ENCODE measurements around the gene RASGRP4. TPM values are rescaled to one million over a fixed set of nuclear protein-coding genes. Genes with fewer than 3 reads are reported as not detected.
"Not testable (repeated sequence)": the region's sequence is repeated elsewhere in the genome, so short reads cannot be mapped to it uniquely, and the experiment has no call there.

The RASGRP4 gene
- total RNA-seq, 1 experiment from 2014 or later = not detected

DNA sequence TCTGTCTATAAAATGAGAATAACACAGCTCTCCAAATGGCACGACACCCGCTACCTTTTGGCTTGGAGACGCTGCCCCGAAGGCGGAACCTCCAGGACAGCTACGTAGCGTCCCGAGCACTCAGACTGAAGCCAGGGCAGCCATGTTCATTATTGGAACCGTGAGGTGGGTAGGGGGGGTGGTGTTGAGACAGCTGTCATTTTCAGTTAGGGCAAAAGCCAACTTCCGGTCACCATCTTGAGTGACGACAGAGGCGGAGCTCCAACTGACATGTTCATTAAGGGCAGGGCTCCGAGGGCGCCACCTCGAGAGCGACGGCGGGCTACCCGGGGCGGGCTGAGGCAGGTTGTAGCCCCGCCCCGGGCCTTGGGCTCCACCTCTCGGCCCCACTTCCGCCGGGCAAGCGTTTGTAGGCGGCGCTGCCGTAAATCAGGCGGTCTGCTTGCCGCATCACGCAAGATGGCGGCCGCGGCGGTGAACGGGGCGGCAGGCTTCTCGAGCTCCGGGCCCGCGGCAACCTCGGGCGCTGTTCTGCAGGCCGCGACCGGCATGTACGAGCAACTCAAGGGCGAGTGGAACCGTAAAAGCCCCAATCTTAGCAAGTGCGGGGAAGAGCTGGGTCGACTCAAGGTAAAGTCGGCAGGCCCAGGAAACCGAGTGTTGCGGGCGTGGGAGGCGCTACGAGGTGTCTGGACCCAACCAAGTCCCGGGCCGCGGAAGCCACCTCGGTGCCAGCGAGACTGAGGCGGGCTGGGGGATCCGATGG, 51.5 kb downstream of the RASGRP4 start, which contains the start of gene PSMD8:
Gene PSMD8, plus strand, starts transcription at position 240 of the 766 bp plus-strand sequence. Its CDS starts 31 bp downstream, at position 271.
- peak; percentile 100 for DNase-seq (ENCODE audit: low spot score)

DNA sequence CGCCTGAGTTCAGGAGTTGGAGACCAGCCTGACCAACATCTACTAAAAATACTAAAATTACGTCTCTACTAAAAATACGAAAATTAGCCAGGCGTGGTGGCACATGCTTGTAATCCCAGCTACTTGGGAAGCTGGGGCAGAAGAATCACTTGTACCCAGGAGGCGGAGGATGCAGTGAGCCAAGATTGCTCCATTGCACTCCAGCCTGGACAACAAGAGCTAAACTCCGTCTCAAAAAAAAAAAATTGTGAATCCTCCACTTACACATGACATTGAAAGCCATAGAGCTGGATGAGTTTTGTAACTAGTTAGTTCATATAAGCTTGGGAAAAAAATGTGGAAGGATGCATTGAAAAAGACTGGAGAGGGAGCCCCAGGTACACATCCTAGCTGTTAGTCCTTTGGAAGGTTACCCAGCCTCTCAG, 52.1 kb downstream of the RASGRP4 start:
- DNase-seq (ENCODE audit: low spot score) = no peak

DNA sequence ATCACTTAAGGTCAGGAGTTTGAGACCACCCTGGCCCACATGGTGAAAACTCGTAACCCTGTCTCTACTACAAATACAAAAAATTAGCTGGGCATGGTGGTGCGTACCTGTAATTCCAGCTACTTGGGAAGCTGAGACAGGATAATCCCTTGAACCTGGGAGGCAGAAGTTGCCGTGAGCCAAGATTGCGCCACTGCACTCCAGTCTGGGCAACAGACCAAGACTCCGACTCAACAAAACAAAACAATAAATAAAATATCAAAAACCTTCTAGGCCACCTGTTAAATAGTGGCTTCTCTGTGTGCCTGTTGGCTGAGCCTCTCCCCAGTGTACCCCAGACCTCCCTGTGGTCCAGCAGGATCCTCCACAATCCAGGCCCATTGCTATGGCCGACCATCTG, 54.9 kb downstream of the RASGRP4 start:
- no peak for DNase-seq (ENCODE audit: low spot score)

DNA sequence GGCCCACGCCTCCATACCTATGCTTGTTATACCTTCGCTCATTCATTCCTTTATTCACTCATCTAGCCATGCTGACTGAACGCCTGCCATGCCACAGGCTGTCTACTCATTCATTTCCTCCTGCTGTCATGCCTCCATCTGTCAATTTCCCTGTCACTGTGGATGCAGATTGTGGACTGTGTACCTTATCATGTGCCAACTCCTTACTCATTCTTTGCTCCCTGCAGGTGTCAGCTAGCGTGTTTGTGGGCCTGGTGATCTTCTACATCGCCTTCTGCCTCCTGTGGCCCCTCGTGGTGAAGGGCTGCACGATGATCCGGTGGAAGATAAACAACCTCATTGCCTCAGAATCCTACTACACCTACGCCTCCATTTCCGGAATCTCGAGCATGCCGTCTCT, 55.7 kb downstream of the RASGRP4 start:
- DNase-seq (ENCODE audit: low spot score) = no peak

DNA sequence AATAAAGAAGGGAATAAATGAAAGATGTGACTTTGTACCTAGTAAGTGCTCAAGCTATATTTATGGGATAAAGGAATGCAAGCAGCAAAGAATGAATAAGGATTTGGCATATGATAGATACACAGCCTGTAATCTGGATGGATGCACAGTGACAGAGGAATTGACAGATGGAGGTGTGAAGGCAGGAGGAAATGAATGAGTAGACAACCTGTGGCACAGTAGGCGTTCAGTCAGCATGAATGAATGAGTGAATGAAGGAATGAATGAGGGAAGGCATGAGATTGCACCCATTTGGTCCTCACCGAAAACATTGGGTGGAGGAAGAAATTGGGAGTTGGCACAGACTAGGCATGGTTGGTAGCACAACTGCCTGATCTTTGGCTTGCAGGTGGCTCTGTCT, 56.4 kb downstream of the RASGRP4 start:
- DNase-seq (ENCODE audit: low spot score) = no peak

DNA sequence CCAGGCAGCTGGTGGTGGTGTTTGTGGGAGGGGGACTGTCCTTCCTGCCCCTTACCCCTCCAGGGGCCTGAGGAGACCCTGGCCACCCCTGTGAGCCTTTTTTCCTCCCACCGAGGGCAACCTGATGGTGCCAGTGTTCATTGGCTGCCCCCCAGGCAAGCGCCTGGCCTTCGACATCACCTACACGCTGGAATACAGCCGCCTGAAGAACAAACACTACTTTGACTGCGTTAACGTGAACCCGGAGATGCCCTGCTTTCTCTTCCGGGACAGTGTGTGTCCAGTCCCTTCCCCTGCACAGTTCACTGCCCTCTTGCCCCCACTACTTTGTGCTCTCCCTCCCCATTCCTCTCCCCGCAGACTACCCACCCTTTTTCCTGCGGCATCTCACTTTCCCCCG, 59.0 kb downstream of the RASGRP4 start:
- DNase-seq (ENCODE audit: low spot score) = no peak

DNA sequence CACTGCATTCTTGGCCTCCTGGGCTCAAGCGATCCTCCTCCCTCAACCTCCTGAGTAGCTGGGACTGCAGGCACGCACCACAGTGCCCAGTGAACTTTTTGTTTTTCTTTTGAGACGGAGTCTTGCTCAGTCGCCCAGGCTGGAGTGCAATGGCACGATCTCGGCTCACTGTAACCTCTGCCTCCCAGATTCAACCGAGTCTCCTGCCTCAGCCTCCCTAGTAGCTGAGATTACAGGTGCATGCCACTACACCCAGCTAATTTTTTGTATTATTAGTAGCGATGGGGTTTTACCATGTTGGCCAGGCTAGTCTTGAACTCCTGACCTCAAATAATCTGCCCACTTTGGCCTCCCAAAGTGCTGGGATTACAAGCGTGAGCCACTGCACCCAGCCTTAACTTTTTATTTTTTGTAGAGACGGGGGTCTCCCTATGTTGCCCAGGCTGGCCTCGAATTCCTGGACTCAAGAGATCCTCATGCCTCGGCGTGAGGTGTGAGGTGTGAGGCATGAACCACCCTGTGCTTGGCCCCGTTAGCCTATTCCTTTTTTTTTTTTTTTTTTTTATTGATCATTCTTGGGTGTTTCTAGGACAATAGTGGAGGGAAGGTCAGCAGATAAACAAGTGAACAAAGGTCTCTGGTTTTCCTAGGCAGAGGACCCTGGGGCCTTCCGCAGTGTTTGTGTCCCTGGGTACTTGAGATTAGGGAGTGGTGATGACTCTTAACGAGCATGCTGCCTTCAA, 62.9 kb downstream of the RASGRP4 start:
- DNase-seq (ENCODE audit: low spot score) = not testable (repeated sequence)

DNA sequence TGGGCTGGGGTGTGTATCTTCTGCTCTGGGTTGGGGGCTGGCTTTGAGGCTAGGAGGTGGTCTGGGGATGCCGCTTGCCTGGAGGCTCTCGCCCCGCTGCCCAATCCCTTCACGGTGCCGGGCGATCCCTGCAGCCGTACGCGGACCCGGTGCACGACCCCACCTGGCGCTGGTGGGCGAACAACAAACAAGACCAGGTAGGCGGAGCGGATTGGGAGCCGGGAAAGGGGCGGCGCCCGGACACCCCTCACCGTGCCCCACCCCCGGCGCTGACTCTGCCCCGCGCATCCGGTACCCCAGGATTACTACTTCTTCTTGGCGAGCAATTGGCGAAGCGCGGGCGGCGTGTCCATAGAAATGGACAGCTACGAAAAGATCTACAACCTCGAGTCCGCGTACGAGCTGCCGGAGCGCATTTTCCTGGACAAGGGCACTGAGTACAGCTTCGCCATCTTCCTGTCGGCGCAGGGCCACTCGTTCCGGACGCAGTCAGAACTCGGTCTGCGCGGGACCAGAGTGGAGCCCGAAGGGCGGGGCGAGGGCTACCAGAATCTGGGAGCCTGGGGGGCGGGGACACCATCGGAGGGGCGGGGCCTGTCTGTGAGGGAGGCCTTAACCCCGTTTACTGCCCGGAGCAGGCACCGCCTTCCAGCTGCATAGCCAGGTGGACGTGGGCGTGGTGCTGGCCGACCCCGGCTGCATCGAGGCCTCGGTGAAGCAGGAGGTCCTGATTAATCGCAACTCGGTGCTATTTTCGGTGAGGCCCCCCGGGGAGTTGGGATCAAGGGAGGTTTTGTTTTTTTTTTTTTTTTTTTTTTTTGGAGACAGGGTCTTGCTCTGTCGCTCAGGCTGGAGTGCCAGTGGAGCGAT, 63.7 kb downstream of the RASGRP4 start:
- DNase-seq (ENCODE audit: low spot score) = peak; percentile 92

DNA sequence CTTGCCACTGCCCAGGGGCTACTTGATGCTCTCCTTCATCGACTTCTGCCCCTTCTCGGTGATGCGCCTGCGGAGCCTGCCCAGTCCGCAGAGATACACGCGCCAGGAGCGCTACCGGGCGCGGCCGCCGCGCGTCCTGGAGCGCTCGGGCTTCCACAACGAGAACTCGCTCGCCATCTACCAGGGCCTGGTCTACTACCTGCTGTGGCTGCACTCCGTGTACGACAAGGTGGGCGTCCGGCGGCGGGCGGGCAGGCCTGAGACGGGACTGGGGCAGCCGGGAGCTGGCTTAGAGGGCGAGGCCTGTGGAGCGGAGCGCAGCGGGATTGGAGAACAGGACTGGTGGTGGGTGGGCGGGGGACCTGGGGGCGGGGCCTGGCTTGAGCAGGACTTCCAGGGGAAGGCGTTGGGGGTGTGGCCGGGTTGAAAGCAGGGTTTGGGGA, 64.4 kb downstream of the RASGRP4 start:
- peak; percentile 77 for DNase-seq (ENCODE audit: low spot score)

DNA sequence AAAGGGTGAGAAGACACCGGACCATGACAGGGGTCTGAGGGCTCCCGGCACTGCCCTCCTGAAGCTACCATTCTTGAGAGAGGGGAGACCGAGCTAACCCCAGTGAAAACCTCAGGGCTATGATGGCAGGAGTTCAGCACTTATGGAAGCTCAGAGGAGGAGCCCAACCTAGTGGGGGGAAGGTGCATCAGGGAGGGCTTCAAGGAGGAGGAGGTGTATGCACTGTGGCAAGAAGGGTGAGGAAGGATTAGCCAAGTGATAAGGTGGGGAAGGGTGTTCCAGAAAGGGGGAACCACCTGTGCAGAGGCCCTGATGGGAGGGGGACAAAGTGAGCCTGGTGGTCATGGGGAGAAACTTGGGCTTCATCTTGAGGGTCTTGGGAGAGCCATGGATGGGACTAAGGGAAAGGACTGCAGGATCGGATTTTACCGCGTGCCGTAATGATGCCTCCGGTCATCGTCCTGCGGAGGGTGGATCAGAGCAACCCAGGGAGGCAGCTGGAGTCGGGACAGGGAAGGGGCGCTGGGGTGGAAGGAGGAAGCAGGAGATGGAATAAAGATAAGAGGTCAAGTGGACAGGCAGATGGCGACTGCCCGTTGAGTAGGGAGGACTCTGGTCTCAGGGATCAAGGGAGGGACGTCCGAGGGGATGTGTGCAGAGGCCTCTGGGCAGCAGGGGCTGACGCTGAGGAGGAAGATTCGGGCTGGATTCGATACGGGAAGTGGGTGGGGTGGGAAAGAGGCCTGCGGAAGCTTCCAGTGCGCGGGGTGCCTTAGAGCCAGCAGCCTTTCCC, 65.0 kb downstream of the RASGRP4 start:
- no peak for DNase-seq (ENCODE audit: low spot score)

DNA sequence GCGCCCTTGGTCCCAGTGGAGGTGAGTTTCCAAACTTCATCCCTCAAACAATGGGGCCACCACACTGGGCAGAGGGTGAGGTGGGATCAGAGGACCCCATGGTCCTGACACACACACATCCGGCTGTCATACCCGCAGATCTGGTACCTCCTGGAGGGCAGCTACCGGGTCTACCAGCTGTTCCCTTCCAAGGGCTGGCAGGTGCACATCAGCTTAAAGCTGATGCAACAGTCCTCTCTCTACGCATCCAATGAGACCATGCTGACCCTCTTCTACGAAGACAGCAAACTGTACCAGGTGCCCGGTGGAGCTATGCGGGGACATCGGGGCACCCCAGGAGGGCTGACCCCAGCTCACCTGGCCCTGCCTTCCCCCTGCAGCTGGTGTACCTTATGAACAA, 65.7 kb downstream of the RASGRP4 start:
- no peak for DNase-seq (ENCODE audit: low spot score)

DNA sequence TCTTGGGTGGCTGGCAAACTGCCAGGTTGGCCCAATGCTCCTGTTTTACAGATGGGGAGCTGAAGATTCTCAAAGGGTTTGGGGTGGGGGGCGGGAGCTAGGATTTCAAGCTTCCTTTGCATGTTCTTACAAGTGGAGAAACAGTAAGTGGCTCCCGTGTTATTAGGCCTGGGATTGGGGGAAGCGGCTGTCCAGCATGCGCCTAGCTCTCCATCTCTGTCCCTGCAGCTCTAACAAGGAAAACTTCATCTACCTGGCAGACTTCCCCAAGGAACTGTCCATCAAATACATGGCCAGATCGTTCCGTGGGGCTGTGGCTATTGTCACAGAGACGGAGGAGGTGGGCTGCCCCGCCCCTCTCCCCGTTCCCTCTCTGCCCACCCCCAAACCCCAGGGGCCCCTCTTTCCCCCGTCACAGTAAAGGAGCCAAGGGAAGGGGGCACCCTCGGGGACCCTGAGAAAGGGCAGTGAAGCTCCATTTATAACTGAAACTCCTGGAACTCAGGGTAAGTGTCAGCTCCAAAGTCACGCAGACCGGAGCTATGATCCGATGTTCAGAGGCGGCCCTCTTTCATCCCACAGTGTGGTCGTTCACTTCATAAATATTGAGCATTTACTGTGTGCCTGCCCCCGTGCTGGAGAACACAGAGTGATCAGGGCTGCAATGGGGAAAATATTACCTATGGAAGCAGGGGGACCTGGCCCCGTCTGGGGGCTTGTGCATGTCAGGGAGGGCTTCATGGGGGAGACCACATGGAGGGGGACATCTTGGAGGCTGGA, 66.6 kb downstream of the RASGRP4 start:
- DNase-seq (ENCODE audit: low spot score) = no peak

Other genes with a start within 250 kb of the RASGRP4 start
- gene DPF1, start 202.0 kb downstream of the RASGRP4 start, total RNA-seq (2014; rRNA removed; shearing (Covaris generic)) = 0.89 and 1.3 TPM in 2 replicates
- not detected in 2 replicates for gene PPP1R14A, start 169.8 kb downstream of the RASGRP4 start, total RNA-seq (2014; rRNA removed; shearing (Covaris generic))
- gene SPINT2, start 161.6 kb downstream of the RASGRP4 start, total RNA-seq (2014; rRNA removed; shearing (Covaris generic)) = 2,475 and 2,514 TPM in 2 replicates
- gene C19orf33, start 122.0 kb downstream of the RASGRP4 start, total RNA-seq (2014; rRNA removed; shearing (Covaris generic)) = 1,318 and 1,477 TPM in 2 replicates
- gene YIF1B, start 110.3 kb downstream of the RASGRP4 start, total RNA-seq (2014; rRNA removed; shearing (Covaris generic)) = 137 and 149 TPM in 2 replicates
- 10.3 and 13.9 TPM in 2 replicates for gene KCNK6, start 106.4 kb downstream of the RASGRP4 start, total RNA-seq (2014; rRNA removed; shearing (Covaris generic))
- 4.0 and 10.5 TPM in 2 replicates for gene CATSPERG, start 90.4 kb downstream of the RASGRP4 start, total RNA-seq (2014; rRNA removed; shearing (Covaris generic))
- 627 and 640 TPM in 2 replicates for gene PSMD8, start 51.6 kb downstream of the RASGRP4 start, total RNA-seq (2014; rRNA removed; shearing (Covaris generic))
- gene GGN, start 38.2 kb downstream of the RASGRP4 start, total RNA-seq (2014; rRNA removed; shearing (Covaris generic)) = 0.26 and 0.41 TPM in 2 replicates
- 0.13 and 3.2 TPM in 2 replicates for gene SPRED3, start 37.5 kb downstream of the RASGRP4 start, total RNA-seq (2014; rRNA removed; shearing (Covaris generic))
- gene FAM98C, start 23.1 kb downstream of the RASGRP4 start, total RNA-seq (2014; rRNA removed; shearing (Covaris generic)) = 46.6 and 49.5 TPM in 2 replicates
- gene RYR1, start 7.5 kb upstream of the RASGRP4 start, total RNA-seq (2014; rRNA removed; shearing (Covaris generic)) = 0.94 TPM in 1 of 2 replicates, not detected in the other
- 0.36 TPM in 1 of 2 replicates, not detected in the other for gene MAP4K1, start 191.7 kb upstream of the RASGRP4 start, total RNA-seq (2014; rRNA removed; shearing (Covaris generic))
- gene EIF3K, start 193.0 kb upstream of the RASGRP4 start, total RNA-seq (2014; rRNA removed; shearing (Covaris generic)) = 724 and 815 TPM in 2 replicates
- 1,009 and 1,083 TPM in 2 replicates for gene ACTN4, start 221.4 kb upstream of the RASGRP4 start, total RNA-seq (2014; rRNA removed; shearing (Covaris generic))

All from HT-29 (cell line).